Measurements from ENCODE around the gene ATMIN. TPM values are rescaled to one million over a fixed set of nuclear protein-coding genes. Genes with fewer than 3 reads are reported as not detected.

ATMIN gene
- 10 to 100 TPM; 26.1 to 29.1 TPM for total RNA-seq
- 10 to 100 TPM in 1 of 2 donors, 1 to 10 TPM in 1; 9.4 to 10.4 TPM for polyA plus RNA-seq
- long read RNA-seq, donor 1, partial matches to known transcripts: 6 of 6 reads
- long read RNA-seq, donor 1, other reads (novel, unspliced or antisense): 0 of 6 reads
- long read RNA-seq, donor 2, full-length matches to known transcripts: 27 of 29 reads
- long read RNA-seq, donor 2, partial matches to known transcripts: 0 of 29 reads
- long read RNA-seq, donor 2, other reads (novel, unspliced or antisense): 2 of 29 reads

- ATAC-seq (ENCODE audit: low FRiP score) (peak; percentile 99), DNase-seq (peak; percentile 90 to 94)
- peak within 1 kb of the TSS in 1 of 2 donors; percentile 69 for H3K27ac ChIP-seq (ENCODE audit: low read depth in 1 of 2, low read length in 2 of 2)
- peak within 1 kb of the TSS; percentile 90 to 97 for H3K4me3 ChIP-seq (ENCODE audit: low read length in 2 of 2)
- 5 to 9% methylated on average over 31 to 54 of the region's 54 CpGs for WGBS, 2 donors
- intact Hi-C loops (cut with DNase I): loop anchor here (2.0 to 10.0 kb wide), 5 partner anchors 29 to 699 kb away; partner anchors contain the start of genes C16orf46 (in 2 of the 2), CENPN (in 1 of the 2), CMC2 (in 1 of the 2) and GAN (in 1 of the 2)
- no peaks in the 10 kb centered on the region for H3K27me3 ChIP-seq (ENCODE audit: control insufficient read depth in 1 of 2, insufficient read depth in 2 of 2, low read length in 1 of 2)
- H3K9me3 ChIP-seq (ENCODE audit: control insufficient read depth, low read length): no peaks in the 10 kb centered on the region
- H3K36me3 ChIP-seq (ENCODE audit: control insufficient read depth in 1 of 2, insufficient read depth in 2 of 2, low read length in 1 of 2): no peaks in the 10 kb centered on the region
- H3K4me1 ChIP-seq (ENCODE audit: control insufficient read depth in 1 of 2, insufficient read depth in 2 of 2, low read length in 2 of 2): peaks cover 4 to 7% of the 10 kb centered on the region in 2 donors
Measured at GRCh38 chr16:81035398-81035974, at the start of gene ATMIN. Gene ATMIN, plus strand, starts transcription at chr16:81035842. Its CDS starts 29 bp downstream, at chr16:81035871.

DNA sequence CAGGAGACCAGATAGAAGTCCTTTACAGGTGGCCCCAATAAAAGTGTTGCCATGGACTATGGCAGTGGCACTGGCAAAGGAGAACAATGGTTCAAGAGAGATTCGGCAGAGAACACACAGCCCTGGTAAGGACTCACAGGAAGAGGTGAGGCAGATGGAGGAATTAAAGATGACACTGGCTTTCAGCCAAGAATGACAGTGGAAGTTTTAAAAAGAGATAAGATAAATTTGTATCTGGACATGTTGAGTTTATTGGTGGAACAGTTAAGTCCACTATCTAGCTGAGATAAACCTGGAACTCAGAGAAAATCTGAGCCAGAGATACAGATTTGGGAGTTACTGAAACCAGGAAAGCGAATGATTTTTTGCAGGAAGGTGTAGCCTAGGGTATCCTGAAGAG, 49.1 kb upstream of the ATMIN start:
- Histone ChIP-seq H3K27me3 (ENCODE audit: control insufficient read depth in 1 of 2, insufficient read depth in 2 of 2, low read length in 1 of 2) (no peaks in the 10 kb centered on the region), H3K4me3 (ENCODE audit: low read length in 2 of 2) (no peak overlapping the region), H3K9me3 (ENCODE audit: control insufficient read depth, low read length) (no peaks in the 10 kb centered on the region), H3K27ac (ENCODE audit: low read depth in 1 of 2, low read length in 2 of 2) (no peak overlapping the region), H3K36me3 (ENCODE audit: control insufficient read depth in 1 of 2, insufficient read depth in 2 of 2, low read length in 1 of 2) (no peaks in the 10 kb centered on the region), H3K4me1 (ENCODE audit: control insufficient read depth in 1 of 2, insufficient read depth in 2 of 2, low read length in 2 of 2) (no peaks in the 10 kb centered on the region)
- WGBS, 2 donors: 92 to 97% methylated on average over 2 of the region's 2 CpGs
- ATAC-seq (ENCODE audit: low FRiP score): no peak
- intact Hi-C loops (cut with DNase I): no loop called here
- DNase-seq: no peak

DNA sequence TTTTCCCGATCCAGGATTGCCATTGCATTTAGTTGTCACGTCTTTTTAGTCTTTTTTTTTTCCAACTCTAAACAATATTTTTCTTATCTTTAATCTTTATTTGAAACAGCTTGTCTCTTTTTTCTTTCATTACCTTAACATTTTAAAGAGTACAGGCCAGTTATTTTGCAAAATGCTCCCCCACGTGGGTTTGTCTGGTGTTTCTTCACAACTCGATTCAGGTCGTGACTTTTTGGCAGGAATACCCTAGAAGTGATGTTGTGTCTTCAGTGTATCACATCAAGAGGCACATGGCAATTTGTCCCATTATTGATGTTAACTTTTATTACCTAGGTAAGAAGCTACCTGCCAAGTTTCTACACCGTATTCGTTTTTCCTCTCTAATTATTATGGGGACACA, 46.9 kb upstream of the ATMIN start:
- Histone ChIP-seq H3K4me3 (ENCODE audit: low read length in 2 of 2) (no peak overlapping the region), H3K36me3 (ENCODE audit: control insufficient read depth in 1 of 2, insufficient read depth in 2 of 2, low read length in 1 of 2) (no peaks in the 10 kb centered on the region), H3K9me3 (ENCODE audit: control insufficient read depth, low read length) (no peaks in the 10 kb centered on the region), H3K27ac (ENCODE audit: low read depth in 1 of 2, low read length in 2 of 2) (no peak overlapping the region), H3K27me3 (ENCODE audit: control insufficient read depth in 1 of 2, insufficient read depth in 2 of 2, low read length in 1 of 2) (no peaks in the 10 kb centered on the region), H3K4me1 (ENCODE audit: control insufficient read depth in 1 of 2, insufficient read depth in 2 of 2, low read length in 2 of 2) (peaks cover 0 to 2% of the 10 kb centered on the region in 2 donors)
- WGBS, 2 donors: 67 to 71% methylated on average over 7 of the region's 7 CpGs
- ATAC-seq (ENCODE audit: low FRiP score) (no peak), DNase-seq (no peak)
- intact Hi-C loops (cut with DNase I): no loop called here

GRCh38 chr16:80989801-80990200, 45.8 kb upstream of the ATMIN start:
- WGBS, 2 donors: 44 to 46% methylated on average over 2 of the region's 2 CpGs
- intact Hi-C loops (cut with DNase I): no loop called here

GRCh38 chr16:80990577-80990976, 45.1 kb upstream of the ATMIN start:
- intact Hi-C loops (cut with DNase I): no loop called here
- ATAC-seq (ENCODE audit: low FRiP score) (no peak), DNase-seq (no peak)
- H3K4me1 ChIP-seq (ENCODE audit: control insufficient read depth in 1 of 2, insufficient read depth in 2 of 2, low read length in 2 of 2): peaks cover 0 to 2% of the 10 kb centered on the region in 2 donors
- H3K27me3 ChIP-seq (ENCODE audit: control insufficient read depth in 1 of 2, insufficient read depth in 2 of 2, low read length in 1 of 2): no peaks in the 10 kb centered on the region
- WGBS, 2 donors: 94 to 95% methylated on average over 3 of the region's 3 CpGs
- H3K27ac ChIP-seq (ENCODE audit: low read depth in 1 of 2, low read length in 2 of 2): no peak overlapping the region
- H3K36me3 ChIP-seq (ENCODE audit: control insufficient read depth in 1 of 2, insufficient read depth in 2 of 2, low read length in 1 of 2): no peaks in the 10 kb centered on the region
- H3K4me3 ChIP-seq (ENCODE audit: low read length in 2 of 2): no peak overlapping the region
- H3K9me3 ChIP-seq (ENCODE audit: control insufficient read depth, low read length): no peaks in the 10 kb centered on the region

More at GRCh38 chr16:80989801-80990200, 45.8 kb upstream of the ATMIN start:
- Histone ChIP-seq H3K9me3 (ENCODE audit: control insufficient read depth, low read length) (no peaks in the 10 kb centered on the region), H3K27ac (ENCODE audit: low read depth in 1 of 2, low read length in 2 of 2) (no peak overlapping the region), H3K27me3 (ENCODE audit: control insufficient read depth in 1 of 2, insufficient read depth in 2 of 2, low read length in 1 of 2) (no peaks in the 10 kb centered on the region), H3K4me1 (ENCODE audit: control insufficient read depth in 1 of 2, insufficient read depth in 2 of 2, low read length in 2 of 2) (peaks cover 0 to 2% of the 10 kb centered on the region in 2 donors), H3K36me3 (ENCODE audit: control insufficient read depth in 1 of 2, insufficient read depth in 2 of 2, low read length in 1 of 2) (no peaks in the 10 kb centered on the region), H3K4me3 (ENCODE audit: low read length in 2 of 2) (no peak overlapping the region)
- no peak for DNase-seq
- no peak for ATAC-seq (ENCODE audit: low FRiP score)

- Histone ChIP-seq H3K36me3 (ENCODE audit: control insufficient read depth in 1 of 2, insufficient read depth in 2 of 2, low read length in 1 of 2) (no peaks in the 10 kb centered on the region), H3K4me1 (ENCODE audit: control insufficient read depth in 1 of 2, insufficient read depth in 2 of 2, low read length in 2 of 2) (peaks cover 0 to 2% of the 10 kb centered on the region in 2 donors), H3K4me3 (ENCODE audit: low read length in 2 of 2) (no peak overlapping the region), H3K27me3 (ENCODE audit: control insufficient read depth in 1 of 2, insufficient read depth in 2 of 2, low read length in 1 of 2) (no peaks in the 10 kb centered on the region), H3K9me3 (ENCODE audit: control insufficient read depth, low read length) (no peaks in the 10 kb centered on the region), H3K27ac (ENCODE audit: low read depth in 1 of 2, low read length in 2 of 2) (no peak overlapping the region)
- DNase-seq: no peak
- intact Hi-C loops (cut with DNase I): no loop called here
- ATAC-seq (ENCODE audit: low FRiP score): no peak
- WGBS, 2 donors: 88 to 91% methylated on average over 2 of the region's 2 CpGs
Measured at GRCh38 chr16:80990978-80991377, 44.7 kb upstream of the ATMIN start.

GRCh38 chr16:80991792-80992430, 43.7 kb upstream of the ATMIN start:
- Histone ChIP-seq H3K27ac (ENCODE audit: low read depth in 1 of 2, low read length in 2 of 2) (no peak overlapping the region), H3K4me3 (ENCODE audit: low read length in 2 of 2) (no peak overlapping the region), H3K4me1 (ENCODE audit: control insufficient read depth in 1 of 2, insufficient read depth in 2 of 2, low read length in 2 of 2) (peaks cover 0 to 2% of the 10 kb centered on the region in 2 donors), H3K9me3 (ENCODE audit: control insufficient read depth, low read length) (no peaks in the 10 kb centered on the region), H3K27me3 (ENCODE audit: control insufficient read depth in 1 of 2, insufficient read depth in 2 of 2, low read length in 1 of 2) (no peaks in the 10 kb centered on the region), H3K36me3 (ENCODE audit: control insufficient read depth in 1 of 2, insufficient read depth in 2 of 2, low read length in 1 of 2) (no peaks in the 10 kb centered on the region)
- 62 to 63% methylated on average over 6 of the region's 6 CpGs for WGBS, 2 donors
- ATAC-seq (ENCODE audit: low FRiP score): no peak
- intact Hi-C loops (cut with DNase I): no loop called here
- no peak for DNase-seq

DNA sequence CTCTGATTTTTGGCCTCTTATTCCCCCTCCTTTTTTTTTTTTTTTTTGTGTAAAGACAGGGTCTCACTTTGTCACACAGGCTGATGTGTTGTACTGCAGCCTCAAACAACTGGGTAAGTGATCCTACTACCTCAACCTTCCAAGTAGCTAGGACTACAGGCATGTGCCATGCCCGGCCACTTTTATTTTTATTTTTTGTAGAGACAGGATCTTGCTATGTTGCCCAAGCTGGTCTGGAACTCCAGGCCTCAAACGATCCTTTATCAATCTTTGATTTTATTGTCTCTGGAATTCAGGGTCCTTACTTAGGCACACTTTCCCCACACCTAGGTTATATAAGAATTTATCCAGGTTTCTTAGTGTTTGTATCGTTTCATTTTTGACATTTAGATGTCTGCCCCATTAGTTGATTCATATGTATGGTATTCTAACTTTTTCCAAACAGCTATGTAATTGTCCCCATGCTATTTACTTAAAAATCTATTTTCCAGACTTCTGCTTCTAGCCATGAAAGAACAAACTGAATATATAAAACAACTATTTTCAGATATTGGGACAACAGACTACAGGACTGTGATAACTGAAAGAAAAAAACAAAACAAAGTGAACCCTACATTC, 42.9 kb upstream of the ATMIN start:
- no peaks in the 10 kb centered on the region for H3K9me3 ChIP-seq (ENCODE audit: control insufficient read depth, low read length)
- no peak overlapping the region for H3K27ac ChIP-seq (ENCODE audit: low read depth in 1 of 2, low read length in 2 of 2)
- DNase-seq (no peak), ATAC-seq (ENCODE audit: low FRiP score) (no peak)
- H3K27me3 ChIP-seq (ENCODE audit: control insufficient read depth in 1 of 2, insufficient read depth in 2 of 2, low read length in 1 of 2): no peaks in the 10 kb centered on the region
- intact Hi-C loops (cut with DNase I): no loop called here
- no peak overlapping the region for H3K4me3 ChIP-seq (ENCODE audit: low read length in 2 of 2)
- H3K36me3 ChIP-seq (ENCODE audit: control insufficient read depth in 1 of 2, insufficient read depth in 2 of 2, low read length in 1 of 2): no peaks in the 10 kb centered on the region
- peaks cover 0 to 2% of the 10 kb centered on the region in 2 donors for H3K4me1 ChIP-seq (ENCODE audit: control insufficient read depth in 1 of 2, insufficient read depth in 2 of 2, low read length in 2 of 2)
- 8 to 17% methylated on average over 3 of the region's 3 CpGs for WGBS, 2 donors
